HEK293 (cell line): Measurements from ENCODE around the gene TOMM34.

Experiments
- AEBP2 ChIP-seq: fragments of 450-650 bp; formaldehyde crosslinking; IDR thresholded peaks from 2 replicates; pipeline ENCODE4 v1.5.1; 2016; ENCODE audit warnings: missing biosample characterization, missing genetic modification characterization, borderline replicate concordance
- CTCF ChIP-seq: fragments of 450-650 bp; formaldehyde crosslinking; IDR thresholded peaks from 2 replicates; pipeline ENCODE4 v1.5.1; 2016; ENCODE audit warnings: missing biosample characterization, missing genetic modification characterization
- MYNN ChIP-seq: fragments of 450-650 bp; formaldehyde crosslinking; IDR thresholded peaks from 2 replicates; pipeline ENCODE4 v1.5.1; 2016; ENCODE audit warnings: missing biosample characterization, missing genetic modification characterization, borderline replicate concordance
- TRIM28 ChIP-seq: IDR thresholded peaks from 2 replicates; pipeline ENCODE4 v1.6.1; 2011; ENCODE audit warnings: low read length, control low read depth, borderline replicate concordance
- ZNF138 ChIP-seq: fragments of 450-650 bp; formaldehyde crosslinking; IDR thresholded peaks from 2 replicates; pipeline ENCODE4 v1.5.1; 2016; ENCODE audit warnings: missing biosample characterization, missing genetic modification characterization, borderline replicate concordance
- ZNF239 ChIP-seq: fragments of 450-650 bp; formaldehyde crosslinking; IDR thresholded peaks from 2 replicates; pipeline ENCODE4 v1.5.1; 2016; ENCODE audit warnings: missing biosample characterization, missing genetic modification characterization
- ZNF416 ChIP-seq: fragments of 450-650 bp; formaldehyde crosslinking; IDR thresholded peaks from 2 replicates; pipeline ENCODE4 v1.5.1; 2016; ENCODE audit warnings: missing biosample characterization, missing genetic modification characterization
- ZNF785 ChIP-seq: fragments of 450-650 bp; formaldehyde crosslinking; IDR thresholded peaks from 2 replicates; pipeline ENCODE4 v1.5.1; 2016; ENCODE audit warnings: missing biosample characterization, missing genetic modification characterization
- ZNF791 ChIP-seq: fragments of 450-650 bp; formaldehyde crosslinking; IDR thresholded peaks from 2 replicates; pipeline ENCODE4 v1.5.1; 2016; ENCODE audit warnings: missing biosample characterization, missing genetic modification characterization
- TF ChIP-seq, protein P1 (sequence below): fragments of 450-650 bp; formaldehyde crosslinking; IDR thresholded peaks from 2 replicates; pipeline ENCODE4 v1.5.1; 2017; ENCODE audit warnings: missing biosample characterization, mild to moderate bottlenecking, missing genetic modification characterization, moderate library complexity
- TF ChIP-seq, protein P2 (sequence below): fragments of 450-650 bp; formaldehyde crosslinking; IDR thresholded peaks from 2 replicates; pipeline ENCODE4 v1.5.1; 2016; ENCODE audit warnings: missing biosample characterization, missing genetic modification characterization, low read depth

DNA sequence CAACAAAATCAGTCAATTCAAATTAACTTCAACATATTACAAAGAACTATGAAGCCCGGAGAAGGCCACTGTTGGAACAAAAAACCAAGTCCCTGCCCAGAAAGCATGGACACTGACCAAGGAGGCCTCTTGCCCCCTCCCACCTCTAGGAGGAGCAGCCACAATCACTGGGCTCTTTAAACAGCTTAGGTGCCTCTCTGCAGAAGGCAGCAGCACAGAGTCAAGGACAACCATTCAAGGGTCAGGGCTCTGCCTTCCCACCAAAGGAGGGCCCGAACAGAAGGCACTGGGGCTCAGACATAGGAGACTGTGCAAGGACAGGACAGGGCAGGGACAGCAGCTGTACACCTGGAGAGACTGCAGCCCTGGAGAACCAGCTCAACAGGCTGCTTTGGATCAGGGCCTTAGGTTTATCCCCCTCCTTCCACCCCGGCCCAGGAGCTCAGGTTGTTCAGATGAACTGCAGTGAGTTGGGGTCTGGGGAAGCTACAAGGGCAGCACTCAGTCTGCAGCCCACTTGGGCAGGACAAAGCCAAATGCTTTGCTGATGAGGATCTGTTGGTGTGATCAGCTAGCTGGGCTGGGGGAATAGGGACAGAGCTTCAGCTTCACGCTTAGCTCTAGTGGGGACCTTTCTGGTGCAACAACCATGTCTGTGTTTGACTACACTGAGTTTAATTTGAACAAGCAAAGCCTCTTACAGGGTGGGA lies 17.8 kb downstream of the TOMM34 start:
- TF ChIP-seq, protein P1, sequence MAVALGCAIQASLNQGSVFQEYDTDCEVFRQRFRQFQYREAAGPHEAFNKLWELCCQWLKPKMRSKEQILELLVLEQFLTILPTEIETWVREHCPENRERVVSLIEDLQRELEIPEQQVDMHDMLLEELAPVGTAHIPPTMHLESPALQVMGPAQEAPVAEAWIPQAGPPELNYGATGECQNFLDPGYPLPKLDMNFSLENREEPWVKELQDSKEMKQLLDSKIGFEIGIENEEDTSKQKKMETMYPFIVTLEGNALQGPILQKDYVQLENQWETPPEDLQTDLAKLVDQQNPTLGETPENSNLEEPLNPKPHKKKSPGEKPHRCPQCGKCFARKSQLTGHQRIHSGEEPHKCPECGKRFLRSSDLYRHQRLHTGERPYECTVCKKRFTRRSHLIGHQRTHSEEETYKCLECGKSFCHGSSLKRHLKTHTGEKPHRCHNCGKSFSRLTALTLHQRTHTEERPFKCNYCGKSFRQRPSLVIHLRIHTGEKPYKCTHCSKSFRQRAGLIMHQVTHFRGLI (tag by site-specific recombination): no peak
- TF ChIP-seq AEBP2 (tag by site-specific recombination) (no peak), MYNN (tag by site-specific recombination) (no peak), TRIM28 (no peak), ZNF239 (tag by site-specific recombination) (no peak), ZNF791 (tag by site-specific recombination) (no peak), CTCF (tag by site-specific recombination) (no peak), ZNF785 (tag by site-specific recombination) (no peak), ZNF138 (no peak), ZNF416 (no peak)
- TF ChIP-seq, protein P2, sequence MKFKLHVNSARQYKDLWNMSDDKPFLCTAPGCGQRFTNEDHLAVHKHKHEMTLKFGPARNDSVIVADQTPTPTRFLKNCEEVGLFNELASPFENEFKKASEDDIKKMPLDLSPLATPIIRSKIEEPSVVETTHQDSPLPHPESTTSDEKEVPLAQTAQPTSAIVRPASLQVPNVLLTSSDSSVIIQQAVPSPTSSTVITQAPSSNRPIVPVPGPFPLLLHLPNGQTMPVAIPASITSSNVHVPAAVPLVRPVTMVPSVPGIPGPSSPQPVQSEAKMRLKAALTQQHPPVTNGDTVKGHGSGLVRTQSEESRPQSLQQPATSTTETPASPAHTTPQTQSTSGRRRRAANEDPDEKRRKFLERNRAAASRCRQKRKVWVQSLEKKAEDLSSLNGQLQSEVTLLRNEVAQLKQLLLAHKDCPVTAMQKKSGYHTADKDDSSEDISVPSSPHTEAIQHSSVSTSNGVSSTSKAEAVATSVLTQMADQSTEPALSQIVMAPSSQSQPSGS (tag by site-specific recombination): no peak
